ENCODE measurements around the gene PNCK. TPM values are rescaled to one million over a fixed set of nuclear protein-coding genes. Genes with fewer than 3 reads are reported as not detected.

PNCK gene
- total and polyA plus RNA-seq, 2 of the 13 experiments (the other 11 are each of a cell fraction or from before 2014, with no cell fraction given), result 33.1 TPM; not detected in 1

DNA sequence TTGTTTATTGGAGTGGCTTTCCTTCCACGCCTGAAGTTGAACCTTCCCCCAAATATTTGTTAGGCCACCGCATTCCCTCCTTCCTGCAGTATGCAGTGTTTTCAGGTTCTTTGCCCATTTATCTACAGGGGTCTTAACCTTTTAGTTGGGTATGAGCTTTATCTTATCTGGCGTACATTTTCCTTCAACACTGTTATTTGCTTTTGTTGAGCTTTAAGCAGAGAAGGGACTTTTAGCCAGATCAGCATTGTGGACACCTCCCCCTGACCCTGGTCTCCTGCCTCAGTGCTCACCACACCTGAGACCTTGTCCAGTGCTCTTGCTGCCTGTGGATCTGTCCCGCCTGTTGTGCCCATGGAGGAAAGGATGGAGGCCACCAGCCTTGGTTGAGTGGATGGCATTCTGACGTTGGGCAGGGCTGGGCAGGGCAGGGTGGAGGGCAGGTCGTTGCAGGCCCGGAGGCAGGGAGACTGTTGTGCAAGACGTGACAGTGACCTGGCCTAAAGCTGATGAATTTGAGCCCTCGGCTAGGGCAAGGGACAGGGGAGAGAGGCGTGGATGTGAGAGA is 27.6 kb downstream of the PNCK start (continued):
- TF ChIP-seq ZNF496 (CRISPR knock-in tag; IDR thresholded peaks at IDR 0.05; ENCODE audit: insufficient replicate concordance) (no peak), CREM (IDR thresholded peaks at IDR 0.05) (peak; percentile 63; the same call in 1 of the 2 replicates), CREM (CRISPR knock-in tag; IDR thresholded peaks at IDR 0.05) (no peak), NFAT5 (CRISPR knock-in tag; IDR thresholded peaks at IDR 0.05) (no peak), CHD2 (IDR thresholded peaks at IDR 0.05; ENCODE audit: low read depth, low read length) (no peak), ZNF441 (CRISPR knock-in tag; IDR thresholded peaks at IDR 0.05; ENCODE audit: borderline replicate concordance) (no peak), ZNF484 (CRISPR knock-in tag; IDR thresholded peaks at IDR 0.05; ENCODE audit: borderline replicate concordance, low read depth) (no peak), ZNF12 (CRISPR knock-in tag; IDR thresholded peaks at IDR 0.05) (no peak), KLF13 (CRISPR knock-in tag; IDR thresholded peaks at IDR 0.05) (no peak), ZNF597 (CRISPR knock-in tag; IDR thresholded peaks at IDR 0.05) (no peak), TOPORS (CRISPR knock-in tag; IDR thresholded peaks at IDR 0.05) (no peak), ZC3H4 (CRISPR knock-in tag; IDR thresholded peaks at IDR 0.05; ENCODE audit: borderline replicate concordance) (no peak), SRSF9 (IDR thresholded peaks at IDR 0.05; ENCODE audit: borderline replicate concordance, insufficient read depth, low read depth, low read length, poor library complexity, severe bottlenecking) (no peak), HMGA1 (CRISPR knock-in tag; conservative IDR thresholded peaks at IDR 0.05) (no peak)
- TF ChIP-seq, protein P1, sequence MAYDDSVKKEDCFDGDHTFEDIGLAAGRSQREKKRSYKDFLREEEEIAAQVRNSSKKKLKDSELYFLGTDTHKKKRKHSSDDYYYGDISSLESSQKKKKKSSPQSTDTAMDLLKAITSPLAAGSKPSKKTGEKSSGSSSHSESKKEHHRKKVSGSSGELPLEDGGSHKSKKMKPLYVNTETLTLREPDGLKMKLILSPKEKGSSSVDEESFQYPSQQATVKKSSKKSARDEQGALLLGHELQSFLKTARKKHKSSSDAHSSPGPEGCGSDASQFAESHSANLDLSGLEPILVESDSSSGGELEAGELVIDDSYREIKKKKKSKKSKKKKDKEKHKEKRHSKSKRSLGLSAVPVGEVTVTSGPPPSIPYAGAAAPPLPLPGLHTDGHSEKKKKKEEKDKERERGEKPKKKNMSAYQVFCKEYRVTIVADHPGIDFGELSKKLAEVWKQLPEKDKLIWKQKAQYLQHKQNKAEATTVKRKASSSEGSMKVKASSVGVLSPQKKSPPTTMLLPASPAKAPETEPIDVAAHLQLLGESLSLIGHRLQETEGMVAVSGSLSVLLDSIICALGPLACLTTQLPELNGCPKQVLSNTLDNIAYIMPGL (CRISPR knock-in tag; IDR thresholded peaks at IDR 0.05; ENCODE audit: borderline replicate concordance in 1 of 2, low read depth in 1 of 2), result no peak
- TF ChIP-seq, protein P2, sequence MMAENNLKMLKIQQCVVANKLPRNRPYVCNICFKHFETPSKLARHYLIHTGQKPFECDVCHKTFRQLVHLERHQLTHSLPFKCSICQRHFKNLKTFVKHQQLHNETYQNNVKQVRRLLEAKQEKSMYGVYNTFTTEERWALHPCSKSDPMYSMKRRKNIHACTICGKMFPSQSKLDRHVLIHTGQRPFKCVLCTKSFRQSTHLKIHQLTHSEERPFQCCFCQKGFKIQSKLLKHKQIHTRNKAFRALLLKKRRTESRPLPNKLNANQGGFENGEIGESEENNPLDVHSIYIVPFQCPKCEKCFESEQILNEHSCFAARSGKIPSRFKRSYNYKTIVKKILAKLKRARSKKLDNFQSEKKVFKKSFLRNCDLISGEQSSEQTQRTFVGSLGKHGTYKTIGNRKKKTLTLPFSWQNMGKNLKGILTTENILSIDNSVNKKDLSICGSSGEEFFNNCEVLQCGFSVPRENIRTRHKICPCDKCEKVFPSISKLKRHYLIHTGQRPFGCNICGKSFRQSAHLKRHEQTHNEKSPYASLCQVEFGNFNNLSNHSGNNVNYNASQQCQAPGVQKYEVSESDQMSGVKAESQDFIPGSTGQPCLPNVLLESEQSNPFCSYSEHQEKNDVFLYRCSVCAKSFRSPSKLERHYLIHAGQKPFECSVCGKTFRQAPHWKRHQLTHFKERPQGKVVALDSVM (CRISPR knock-in tag; IDR thresholded peaks at IDR 0.05), result no peak
- TF ChIP-seq, protein P3, sequence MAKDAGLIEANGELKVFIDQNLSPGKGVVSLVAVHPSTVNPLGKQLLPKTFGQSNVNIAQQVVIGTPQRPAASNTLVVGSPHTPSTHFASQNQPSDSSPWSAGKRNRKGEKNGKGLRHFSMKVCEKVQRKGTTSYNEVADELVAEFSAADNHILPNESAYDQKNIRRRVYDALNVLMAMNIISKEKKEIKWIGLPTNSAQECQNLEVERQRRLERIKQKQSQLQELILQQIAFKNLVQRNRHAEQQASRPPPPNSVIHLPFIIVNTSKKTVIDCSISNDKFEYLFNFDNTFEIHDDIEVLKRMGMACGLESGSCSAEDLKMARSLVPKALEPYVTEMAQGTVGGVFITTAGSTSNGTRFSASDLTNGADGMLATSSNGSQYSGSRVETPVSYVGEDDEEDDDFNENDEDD (CRISPR knock-in tag; IDR thresholded peaks at IDR 0.05; ENCODE audit: borderline replicate concordance), result no peak; the same call in 1 of the 2 replicates

All from HepG2 (cell line).